GM12878 (cell line): ENCODE data around the gene WNK1. TPM values are rescaled to one million over a fixed set of nuclear protein-coding genes. Genes with fewer than 3 reads are reported as not detected.
A peak's percentile ranks its signal among the peaks of the same experiment; 100 is the strongest.

Experiments
- ATAC-seq: fragments of 200-7000 bp; cut with Tn5 transposase; 3 replicates; pipeline ENCODE4 v1.9.1; 2020; ENCODE audit warnings: mild to moderate bottlenecking, moderate library complexity
- BruUV-seq: library from RNA; stranded (reverse); fragments of 400-500 nt; replicated peaks from 2 replicates; lab custom pipeline; 2021; lab: Mats Ljungman, UMichigan
- CTCF ChIA-PET: fragments of 300-600 bp; sonication (Branson Sonifier 250); formaldehyde crosslinking; extraction: SDS; loops from one replicate; lab custom pipeline; 2021; ENCODE audit warnings: inconsistent platforms; lab: Yijun Ruan, JAX
- POLR2A ChIA-PET: fragments of 350-600 bp; formaldehyde crosslinking; extraction: SDS; loops from one replicate; lab custom pipeline; 2021; ENCODE audit warnings: inconsistent platforms; lab: Charles Lee
- RAD21 ChIA-PET: fragments of 300-600 bp; sonication (Branson Sonifier 250); formaldehyde crosslinking; loops from one replicate; lab custom pipeline; 2023; ENCODE audit warnings: antibody characterized with exemption; ENCODE audit not compliant: unreplicated experiment; lab: Charles Lee
- SMC1A ChIA-PET: fragments of 300-600 bp; sonication (Branson Sonifier 250); formaldehyde crosslinking; loops from one replicate; lab custom pipeline; 2023; ENCODE audit not compliant: unreplicated experiment, uncharacterized antibody; lab: Charles Lee
- DNase-seq: peaks from one replicate; pipeline ENCODE4 v3.0.0-alpha.2; 2011; ENCODE audit warnings: low read depth, low spot score
- FAIRE-seq: peaks from 3 replicates; lab custom pipeline; 2011; peaks lifted over from hg19 to GRCh38; lab: Jason Lieb, UNC
- H2AFZ ChIP-seq: 2 replicates; pipeline ENCODE4 v1.6.0; 2011; ENCODE audit warnings: low read depth, low read length, control low read depth; ENCODE audit not compliant: control insufficient read depth
- H3K27ac ChIP-seq: 2 replicates; pipeline ENCODE4 v1.5.1; 2011; ENCODE audit warnings: control low read depth; ENCODE audit not compliant: control insufficient read depth, insufficient read depth
- H3K27me3 ChIP-seq, 2 experiments: replicated peaks in 1 of 2; 2 replicates each; pipeline versions ENCODE4 v1.6.0 to v1.6.1; 2011; ENCODE audit warnings: low read length in 1 of 2; ENCODE audit not compliant: control insufficient read depth in 2 of 2, insufficient read depth in 2 of 2
- H3K36me3 ChIP-seq, 2 experiments: 2 replicates each; pipeline ENCODE4 v1.5.1; 2011; ENCODE audit warnings: low read length in 1 of 2; ENCODE audit not compliant: control insufficient read depth in 2 of 2, insufficient read depth in 2 of 2
- H3K4me1 ChIP-seq: 2 replicates; pipeline ENCODE4 v1.6.1; 2011; ENCODE audit warnings: mild to moderate bottlenecking, low read length, moderate library complexity, mixed read lengths; ENCODE audit not compliant: control insufficient read depth, insufficient read depth
- H3K4me2 ChIP-seq: 2 replicates; pipeline ENCODE4 v1.6.0; 2011; ENCODE audit warnings: control low read depth; ENCODE audit not compliant: control insufficient read depth, insufficient read depth
- H3K4me3 ChIP-seq: fragments of 200-600 bp; sonication (generic); 2 replicates; pipeline ENCODE4 v1.5.1; 2016
- H3K79me2 ChIP-seq: 2 replicates; pipeline ENCODE4 v1.6.0; 2011; ENCODE audit warnings: low read length; ENCODE audit not compliant: control insufficient read depth, insufficient read depth
- H3K9ac ChIP-seq: 2 replicates; pipeline ENCODE4 v1.8.0; 2011; ENCODE audit warnings: low read length, control low read depth, mixed read lengths; ENCODE audit not compliant: control insufficient read depth, insufficient read depth
- H3K9me3 ChIP-seq: replicated peaks from 3 replicates; pipeline ENCODE4 v1.5.1; 2011; ENCODE audit warnings: mild to moderate bottlenecking, low read length; ENCODE audit not compliant: control insufficient read depth, insufficient read depth
- H4K20me1 ChIP-seq: 2 replicates; pipeline ENCODE4 v1.6.0; 2011; ENCODE audit not compliant: control insufficient read depth, insufficient read depth
- ATF2 ChIP-seq: IDR thresholded peaks from 2 replicates; pipeline ENCODE4 v1.6.1; 2012; ENCODE audit warnings: low read length, inconsistent platforms
- CHD1 ChIP-seq: IDR thresholded peaks from 2 replicates; pipeline ENCODE4 v1.6.1; 2012; ENCODE audit warnings: low read depth, low read length, improper control_type of control experiment
- MYC ChIP-seq: IDR thresholded peaks from 2 replicates; pipeline ENCODE4 v1.6.1; 2011; ENCODE audit warnings: mild to moderate bottlenecking, low read length, moderate library complexity, inconsistent platforms; ENCODE audit not compliant: insufficient read depth, insufficient replicate concordance, insufficient read length, severe bottlenecking
- PML ChIP-seq: IDR thresholded peaks from 2 replicates; pipeline ENCODE4 v1.6.1; 2012; ENCODE audit warnings: low read length, inconsistent platforms
- ZBTB40 ChIP-seq: fragments of 450-650 bp; IDR thresholded peaks from 2 replicates; pipeline ENCODE4 v1.6.1; 2016; ENCODE audit warnings: mild to moderate bottlenecking, moderate library complexity, borderline replicate concordance
- WGBS: methylation state at CpG from one replicate; pipeline ENCODE4 v1.1.6; 2016; ENCODE audit warnings: low lambda C conversion rate; ENCODE audit not compliant: insufficient replicate concordance, insufficient coverage; ENCODE audit errors: missing lambda C conversion rate; 5-methylcytosine and 5-hydroxymethylcytosine counted together
- in situ Hi-C: fragments of 300-500 bp; cut with MboI; formaldehyde crosslinking; loops from 9 replicates; pipeline ENCODE4 v1.14.3; 2018; ENCODE audit warnings: mixed read lengths
- intact Hi-C: fragments of 100-400 bp; cut with micrococcal nuclease; formaldehyde crosslinking; loops from one replicate; pipeline ENCODE4 v1.14.2; 2022; ENCODE audit not compliant: unreplicated experiment
- polyA plus RNA-seq, 11 experiments: library from polyadenylated mRNA; depleted of rRNA in 4 of 11; unstranded in 6 of 11; stranded (reverse) in 5 of 11; fragments of >200 nt; fragmentation: Nextera tagmentation in 4 of 11; fragmentation: Illumina TruSeq in 1 of 11; extraction: Ambion mirVana in 4 of 11; extraction: Trizol in 1 of 11; gene quantifications; 1 replicate in 1 of 11; 2 replicates in 10 of 11; pipeline versions ENCODE4 v1.2.1 to v1.2.3, GENCODE V29; 2011 to 2016; ENCODE audit warnings: inconsistent platforms in 2 of 11, missing spikeins in 2 of 11, low read depth in 1 of 11
- total RNA-seq, 4 experiments: library from RNA; depleted of rRNA in 3 of 4; stranded (reverse); fragments of >200 nt in 3 of 4; fragmentation: Illumina TruSeq in 1 of 4; extraction: Trizol in 1 of 4; gene quantifications; 2 replicates each; pipeline versions ENCODE4 v1.2.1 to v1.2.3, GENCODE V29; 2013 to 2021

The WNK1 gene
- total and polyA plus RNA-seq, 10 of the 15 experiments (the other 5 are each of a cell fraction or from before 2014, with no cell fraction given): 9.6 to 151 (median 86.6) TPM

GRCh38 chr12:750366-751191, 1.8 kb upstream of the WNK1 start:
- WGBS: 0% methylated on average over 7 of the region's 7 CpGs
- H3K9ac ChIP-seq: peak overlapping the region; percentile 60
- H3K9me3 ChIP-seq: no peaks in the 10 kb centered on the region

More at GRCh38 chr12:750366-751191, 1.8 kb upstream of the WNK1 start:
- Histone ChIP-seq H3K79me2 (peaks cover 48% of the 10 kb centered on the region), H3K36me3 (no peaks in the 10 kb centered on the region; a peak in 1 of 4 replicates), H2AFZ (peak overlapping the region; percentile 20; the same call in 1 of the 2 replicates), H3K4me1 (no peaks in the 10 kb centered on the region; the same call in 1 of the 2 replicates), H3K4me2 (peak overlapping the region; percentile 93), H3K4me3 (peak overlapping the region; percentile 75), H4K20me1 (peaks cover 7% of the 10 kb centered on the region; the same call in 1 of the 2 replicates), H3K27me3 (no peaks in the 10 kb centered on the region), H3K27ac (peak overlapping the region; percentile 79)
- ChIA-PET POLR2A (interaction anchor here (0.5 to 6.7 kb wide), 33 partner anchors 9 to 199 kb away, joined by 3 to 118 read pairs (median 5); partner anchors contain the start of gene RAD52), SMC1A (interaction anchor here (0.7 to 6.6 kb wide), 49 partner anchors 9 to 340 kb away, joined by 3 to 194 read pairs (median 6); partner anchors contain the start of gene NINJ2), CTCF (interaction anchor here (0.5 to 6.5 kb wide), 42 partner anchors 10 to 199 kb away, joined by 3 to 123 read pairs (median 4); partner anchors contain the start of gene RAD52), RAD21 (interaction anchor here (0.7 to 9.6 kb wide), 46 partner anchors 8 to 349 kb away, joined by 3 to 396 read pairs (median 7); partner anchors contain the start of genes CCDC77, NINJ2 and RAD52)
- intact Hi-C loops: loop anchor here (1.0 to 2.0 kb wide), 5 partner anchors 30 to 174 kb away; no protein-coding TSS in a partner anchor
- ATAC-seq (no peak), DNase-seq (no peak), FAIRE-seq (peak; percentile 52)
- BruUV-seq: TSS peak; percentile 93
- in situ Hi-C loops: loop anchor here (5.0 kb wide), 2 partner anchors 78 to 173 kb away; no protein-coding TSS in a partner anchor
- TF ChIP-seq MYC (no peak), ZBTB40 (peak; percentile 58; the same call in 1 of the 2 replicates), ATF2 (0 out of 2 replicates have a peak, but pooled peaks have one; percentile 41), PML (no peak), CHD1 (0 out of 2 replicates have a peak, but pooled peaks have one; percentile 1)
